ENCODE measurements around the gene TXNL4B.

DNA sequence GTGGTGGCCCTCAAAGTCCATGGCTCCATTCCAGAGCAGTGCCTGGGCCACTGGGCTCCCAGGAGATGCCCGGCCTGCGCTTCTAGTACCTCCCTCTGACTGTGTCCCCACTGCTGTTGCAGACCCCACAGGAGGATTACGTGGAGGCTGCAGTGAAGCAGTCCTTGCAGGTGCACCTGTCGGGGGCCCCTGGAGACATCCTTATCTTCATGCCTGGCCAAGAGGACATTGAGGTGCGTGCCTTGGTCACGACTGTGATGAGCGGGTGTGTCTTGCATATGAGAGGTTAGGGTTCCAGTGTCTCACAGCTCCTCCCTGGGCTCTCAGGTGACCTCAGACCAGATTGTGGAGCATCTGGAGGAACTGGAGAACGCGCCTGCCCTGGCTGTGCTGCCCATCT lies 11.5 kb upstream of the TXNL4B start:
- TF ChIP-seq, protein P1, sequence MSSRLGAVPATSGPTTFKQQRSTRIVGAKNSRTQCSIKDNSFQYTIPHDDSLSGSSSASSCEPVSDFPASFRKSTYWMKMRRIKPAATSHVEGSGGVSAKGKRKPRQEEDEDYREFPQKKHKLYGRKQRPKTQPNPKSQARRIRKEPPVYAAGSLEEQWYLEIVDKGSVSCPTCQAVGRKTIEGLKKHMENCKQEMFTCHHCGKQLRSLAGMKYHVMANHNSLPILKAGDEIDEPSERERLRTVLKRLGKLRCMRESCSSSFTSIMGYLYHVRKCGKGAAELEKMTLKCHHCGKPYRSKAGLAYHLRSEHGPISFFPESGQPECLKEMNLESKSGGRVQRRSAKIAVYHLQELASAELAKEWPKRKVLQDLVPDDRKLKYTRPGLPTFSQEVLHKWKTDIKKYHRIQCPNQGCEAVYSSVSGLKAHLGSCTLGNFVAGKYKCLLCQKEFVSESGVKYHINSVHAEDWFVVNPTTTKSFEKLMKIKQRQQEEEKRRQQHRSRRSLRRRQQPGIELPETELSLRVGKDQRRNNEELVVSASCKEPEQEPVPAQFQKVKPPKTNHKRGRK (CRISPR knock-in tag; IDR thresholded peaks at IDR 0.05; ENCODE audit: borderline replicate concordance): no peak
- TF ChIP-seq, protein P2, sequence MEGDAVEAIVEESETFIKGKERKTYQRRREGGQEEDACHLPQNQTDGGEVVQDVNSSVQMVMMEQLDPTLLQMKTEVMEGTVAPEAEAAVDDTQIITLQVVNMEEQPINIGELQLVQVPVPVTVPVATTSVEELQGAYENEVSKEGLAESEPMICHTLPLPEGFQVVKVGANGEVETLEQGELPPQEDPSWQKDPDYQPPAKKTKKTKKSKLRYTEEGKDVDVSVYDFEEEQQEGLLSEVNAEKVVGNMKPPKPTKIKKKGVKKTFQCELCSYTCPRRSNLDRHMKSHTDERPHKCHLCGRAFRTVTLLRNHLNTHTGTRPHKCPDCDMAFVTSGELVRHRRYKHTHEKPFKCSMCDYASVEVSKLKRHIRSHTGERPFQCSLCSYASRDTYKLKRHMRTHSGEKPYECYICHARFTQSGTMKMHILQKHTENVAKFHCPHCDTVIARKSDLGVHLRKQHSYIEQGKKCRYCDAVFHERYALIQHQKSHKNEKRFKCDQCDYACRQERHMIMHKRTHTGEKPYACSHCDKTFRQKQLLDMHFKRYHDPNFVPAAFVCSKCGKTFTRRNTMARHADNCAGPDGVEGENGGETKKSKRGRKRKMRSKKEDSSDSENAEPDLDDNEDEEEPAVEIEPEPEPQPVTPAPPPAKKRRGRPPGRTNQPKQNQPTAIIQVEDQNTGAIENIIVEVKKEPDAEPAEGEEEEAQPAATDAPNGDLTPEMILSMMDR (IDR thresholded peaks at IDR 0.05): no peak
- TF ChIP-seq, protein P3, sequence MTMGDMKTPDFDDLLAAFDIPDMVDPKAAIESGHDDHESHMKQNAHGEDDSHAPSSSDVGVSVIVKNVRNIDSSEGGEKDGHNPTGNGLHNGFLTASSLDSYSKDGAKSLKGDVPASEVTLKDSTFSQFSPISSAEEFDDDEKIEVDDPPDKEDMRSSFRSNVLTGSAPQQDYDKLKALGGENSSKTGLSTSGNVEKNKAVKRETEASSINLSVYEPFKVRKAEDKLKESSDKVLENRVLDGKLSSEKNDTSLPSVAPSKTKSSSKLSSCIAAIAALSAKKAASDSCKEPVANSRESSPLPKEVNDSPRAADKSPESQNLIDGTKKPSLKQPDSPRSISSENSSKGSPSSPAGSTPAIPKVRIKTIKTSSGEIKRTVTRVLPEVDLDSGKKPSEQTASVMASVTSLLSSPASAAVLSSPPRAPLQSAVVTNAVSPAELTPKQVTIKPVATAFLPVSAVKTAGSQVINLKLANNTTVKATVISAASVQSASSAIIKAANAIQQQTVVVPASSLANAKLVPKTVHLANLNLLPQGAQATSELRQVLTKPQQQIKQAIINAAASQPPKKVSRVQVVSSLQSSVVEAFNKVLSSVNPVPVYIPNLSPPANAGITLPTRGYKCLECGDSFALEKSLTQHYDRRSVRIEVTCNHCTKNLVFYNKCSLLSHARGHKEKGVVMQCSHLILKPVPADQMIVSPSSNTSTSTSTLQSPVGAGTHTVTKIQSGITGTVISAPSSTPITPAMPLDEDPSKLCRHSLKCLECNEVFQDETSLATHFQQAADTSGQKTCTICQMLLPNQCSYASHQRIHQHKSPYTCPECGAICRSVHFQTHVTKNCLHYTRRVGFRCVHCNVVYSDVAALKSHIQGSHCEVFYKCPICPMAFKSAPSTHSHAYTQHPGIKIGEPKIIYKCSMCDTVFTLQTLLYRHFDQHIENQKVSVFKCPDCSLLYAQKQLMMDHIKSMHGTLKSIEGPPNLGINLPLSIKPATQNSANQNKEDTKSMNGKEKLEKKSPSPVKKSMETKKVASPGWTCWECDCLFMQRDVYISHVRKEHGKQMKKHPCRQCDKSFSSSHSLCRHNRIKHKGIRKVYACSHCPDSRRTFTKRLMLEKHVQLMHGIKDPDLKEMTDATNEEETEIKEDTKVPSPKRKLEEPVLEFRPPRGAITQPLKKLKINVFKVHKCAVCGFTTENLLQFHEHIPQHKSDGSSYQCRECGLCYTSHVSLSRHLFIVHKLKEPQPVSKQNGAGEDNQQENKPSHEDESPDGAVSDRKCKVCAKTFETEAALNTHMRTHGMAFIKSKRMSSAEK (CRISPR knock-in tag; IDR thresholded peaks at IDR 0.05; ENCODE audit: borderline replicate concordance): no peak
- TF ChIP-seq GABPB1 (CRISPR knock-in tag; IDR thresholded peaks at IDR 0.05) (no peak), CREB1 (CRISPR knock-in tag; IDR thresholded peaks at IDR 0.05) (no peak), JUN (CRISPR knock-in tag; IDR thresholded peaks at IDR 0.05) (no peak), ZNF416 (CRISPR knock-in tag; IDR thresholded peaks at IDR 0.05) (no peak)
- TF ChIP-seq, protein P4, sequence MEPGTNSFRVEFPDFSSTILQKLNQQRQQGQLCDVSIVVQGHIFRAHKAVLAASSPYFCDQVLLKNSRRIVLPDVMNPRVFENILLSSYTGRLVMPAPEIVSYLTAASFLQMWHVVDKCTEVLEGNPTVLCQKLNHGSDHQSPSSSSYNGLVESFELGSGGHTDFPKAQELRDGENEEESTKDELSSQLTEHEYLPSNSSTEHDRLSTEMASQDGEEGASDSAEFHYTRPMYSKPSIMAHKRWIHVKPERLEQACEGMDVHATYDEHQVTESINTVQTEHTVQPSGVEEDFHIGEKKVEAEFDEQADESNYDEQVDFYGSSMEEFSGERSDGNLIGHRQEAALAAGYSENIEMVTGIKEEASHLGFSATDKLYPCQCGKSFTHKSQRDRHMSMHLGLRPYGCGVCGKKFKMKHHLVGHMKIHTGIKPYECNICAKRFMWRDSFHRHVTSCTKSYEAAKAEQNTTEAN (CRISPR knock-in tag; IDR thresholded peaks at IDR 0.05): no peak

Data from WTC11 (cell line).